H1 (cell line): ENCODE data around the gene INSM2. TPM values are rescaled to one million over a fixed set of nuclear protein-coding genes. Genes with fewer than 3 reads are reported as not detected.

ENCODE experiments used
- CTCF ChIA-PET: fragments of 300-600 bp; sonication (Branson Sonifier 250); formaldehyde crosslinking; loops from one replicate; lab custom pipeline; 2021; ENCODE audit not compliant: partially characterized antibody; lab: Charles Lee
- POLR2A ChIA-PET: fragments of 300-600 bp; sonication (Branson Sonifier 250); formaldehyde crosslinking; loops from one replicate; lab custom pipeline; 2021; ENCODE audit warnings: inconsistent platforms; ENCODE audit not compliant: partially characterized antibody; lab: Charles Lee
- DNase-seq, 2 experiments: peaks; one replicate each; pipeline versions ENCODE4 v3.0.0 to v3.0.0-alpha.2; 2010 to 2022; ENCODE audit warnings: low spot score in 2 of 2, low read depth in 1 of 2, mixed read lengths in 1 of 2
- FAIRE-seq: peaks from 2 replicates; lab custom pipeline; 2011; peaks lifted over from hg19 to GRCh38; lab: Jason Lieb, UNC
- H2AFZ ChIP-seq: 2 replicates; pipeline ENCODE4 v1.8.1; 2012; ENCODE audit warnings: low read length, inconsistent platforms
- H2AK5ac ChIP-seq: 2 replicates; pipeline ENCODE4 v1.6.1; 2013; ENCODE audit warnings: low read depth, low read length
- H2BK120ac ChIP-seq: replicated peaks from 2 replicates; pipeline ENCODE3; 2013; ENCODE audit warnings: low read depth, low read length, inconsistent platforms
- H2BK12ac ChIP-seq: 2 replicates; pipeline ENCODE4 v1.6.1; 2013; ENCODE audit warnings: low read depth, low read length
- H2BK15ac ChIP-seq: 2 replicates; pipeline ENCODE4 v1.6.1; 2013; ENCODE audit warnings: low read length
- H2BK20ac ChIP-seq: 2 replicates; pipeline ENCODE4 v1.6.1; 2013; ENCODE audit warnings: low read length
- H2BK5ac ChIP-seq: 2 replicates; pipeline ENCODE4 v1.6.1; 2013; ENCODE audit warnings: low read depth, low read length
- H3K14ac ChIP-seq: 2 replicates; pipeline ENCODE4 v1.6.1; 2013; ENCODE audit warnings: inconsistent platforms; ENCODE audit not compliant: insufficient read length
- H3K18ac ChIP-seq: 2 replicates; pipeline ENCODE4 v1.6.1; 2013; ENCODE audit warnings: low read length; ENCODE audit errors: extremely low read depth
- H3K23ac ChIP-seq: 2 replicates; pipeline ENCODE4 v1.6.1; 2013; ENCODE audit warnings: inconsistent platforms; ENCODE audit not compliant: insufficient read length
- H3K23me2 ChIP-seq: 2 replicates; pipeline ENCODE4 v1.6.1; 2013; ENCODE audit warnings: low read depth, low read length
- H3K27ac ChIP-seq: 2 replicates; pipeline ENCODE4 v1.6.1; 2011; ENCODE audit warnings: low read depth, low read length, inconsistent platforms
- H3K27me3 ChIP-seq, 4 experiments: replicated peaks in 1 of 4; 1 replicate in 1 of 4; 2 replicates in 3 of 4; pipeline versions ENCODE4 v1.6.1 to v1.8.1; 2011 to 2013; ENCODE audit warnings: low read length in 3 of 4, mild to moderate bottlenecking in 3 of 4, inconsistent platforms in 2 of 4, mixed read lengths in 2 of 4, moderate library complexity in 1 of 4; ENCODE audit not compliant: control insufficient read depth in 3 of 4, insufficient read depth in 3 of 4; ENCODE audit errors: extremely low read depth in 1 of 4
- H3K36me3 ChIP-seq, 4 experiments: 2 replicates each; pipeline versions ENCODE4 v1.6.1 to v1.8.1; 2011 to 2013; ENCODE audit warnings: mild to moderate bottlenecking in 4 of 4, low read length in 3 of 4, moderate library complexity in 2 of 4, control low read depth in 1 of 4, inconsistent platforms in 1 of 4; ENCODE audit not compliant: insufficient read depth in 4 of 4, control insufficient read depth in 2 of 4
- H3K4ac ChIP-seq: replicated peaks from 2 replicates; pipeline ENCODE3; 2013; ENCODE audit warnings: low read length, low read depth, mixed read lengths, inconsistent platforms; ENCODE audit not compliant: insufficient read length
- H3K4me1 ChIP-seq, 4 experiments: replicated peaks in 1 of 4; 1 replicate in 1 of 4; 2 replicates in 3 of 4; pipeline versions ENCODE4 v1.6.1 to v1.8.1; 2011 to 2013; ENCODE audit warnings: low read length in 3 of 4, inconsistent platforms in 2 of 4, mixed read lengths in 1 of 4; ENCODE audit not compliant: insufficient read depth in 4 of 4, control insufficient read depth in 3 of 4
- H3K4me2 ChIP-seq, 2 experiments: 2 replicates each; pipeline versions ENCODE4 v1.6.1 to v1.8.1; 2011 to 2013; ENCODE audit warnings: low read depth in 2 of 2, low read length in 2 of 2, control low read depth in 1 of 2, inconsistent platforms in 1 of 2, mild to moderate bottlenecking in 1 of 2; ENCODE audit not compliant: insufficient read depth in 1 of 2
- H3K4me3 ChIP-seq, 4 experiments: fragments of 200-600, 300-600 bp in 1 of 4; sonication (generic), shearing (Covaris generic), sonication (Bioruptor Twin) in 1 of 4; 2 replicates each; pipeline versions ENCODE4 v1.5.1 to v1.8.1; 2011 to 2016; ENCODE audit warnings: low read length in 4 of 4, low read depth in 3 of 4, control low read depth in 2 of 4, inconsistent platforms in 2 of 4, mild to moderate bottlenecking in 2 of 4, mixed read lengths in 1 of 4, moderate library complexity in 1 of 4; ENCODE audit not compliant: insufficient read depth in 2 of 4; ENCODE audit errors: extremely low read depth in 1 of 4
- H3K56ac ChIP-seq: replicated peaks from 2 replicates; pipeline ENCODE3; 2013; ENCODE audit warnings: low read depth, mild to moderate bottlenecking, mixed read lengths, low read length, inconsistent platforms; ENCODE audit not compliant: insufficient read length
- H3K79me1 ChIP-seq: 2 replicates; pipeline ENCODE4 v1.6.1; 2013; ENCODE audit warnings: low read depth, low read length, control low read depth
- H3K79me2 ChIP-seq, 2 experiments: 2 replicates each; pipeline versions ENCODE4 v1.6.1 to v1.8.1; 2012 to 2013; ENCODE audit warnings: low read length in 2 of 2, mild to moderate bottlenecking in 2 of 2, inconsistent platforms in 1 of 2; ENCODE audit not compliant: insufficient read depth in 2 of 2, control insufficient read depth in 1 of 2
- H3K9ac ChIP-seq, 4 experiments: replicated peaks in 1 of 4; 1 replicate in 1 of 4; 2 replicates in 3 of 4; pipeline versions ENCODE4 v1.6.1 to v1.8.1; 2011 to 2013; ENCODE audit warnings: low read depth in 3 of 4, low read length in 3 of 4, control low read depth in 2 of 4, mild to moderate bottlenecking in 2 of 4, moderate library complexity in 2 of 4, inconsistent platforms in 1 of 4; ENCODE audit errors: extremely low read depth in 1 of 4
- H3K9me3 ChIP-seq, 2 experiments: 2 replicates each; pipeline versions ENCODE4 v1.6.1 to v1.8.1; 2012 to 2013; ENCODE audit warnings: mild to moderate bottlenecking in 2 of 2, moderate library complexity in 2 of 2, control low read depth in 1 of 2, inconsistent platforms in 1 of 2, low read depth in 1 of 2, low read length in 1 of 2, mixed read lengths in 1 of 2; ENCODE audit not compliant: insufficient read depth in 2 of 2
- H4K20me1 ChIP-seq, 2 experiments: replicated peaks in 1 of 2; 2 replicates each; pipeline versions ENCODE3 to v1.8.1; 2011 to 2013; ENCODE audit warnings: inconsistent platforms in 2 of 2, low read length in 2 of 2, mild to moderate bottlenecking in 1 of 2; ENCODE audit not compliant: insufficient read depth in 2 of 2, control insufficient read depth in 1 of 2
- H4K5ac ChIP-seq: 2 replicates; pipeline ENCODE4 v1.6.1; 2013; ENCODE audit warnings: low read length, low read depth, mixed read lengths, inconsistent platforms; ENCODE audit not compliant: insufficient read length
- H4K8ac ChIP-seq: 2 replicates; pipeline ENCODE4 v1.8.0; 2013; ENCODE audit warnings: mild to moderate bottlenecking, moderate library complexity, low read length, inconsistent platforms; ENCODE audit not compliant: insufficient read depth; ENCODE audit errors: extremely low read depth
- H4K91ac ChIP-seq: replicated peaks from 2 replicates; pipeline ENCODE3; 2013; ENCODE audit warnings: low read length, mixed read lengths, inconsistent platforms; ENCODE audit not compliant: insufficient read length
- ATF2 ChIP-seq: IDR thresholded peaks from 2 replicates; pipeline ENCODE4 v1.6.1; 2012; ENCODE audit warnings: low read length, inconsistent platforms
- BACH1 ChIP-seq: IDR thresholded peaks from 2 replicates; pipeline ENCODE4 v1.6.1; 2012; ENCODE audit warnings: low read length, improper control_type of control experiment
- CBX5 ChIP-seq: fragments of 300-800, 300-1000 bp; sonication (generic); IDR thresholded peaks from 2 replicates; pipeline ENCODE4 v1.7.1; 2016; ENCODE audit warnings: antibody characterized with exemption, low read length, low read depth
- CHD2 ChIP-seq: IDR thresholded peaks from 2 replicates; pipeline ENCODE4 v1.6.1; 2012; ENCODE audit warnings: low read length, improper control_type of control experiment
- GABPA ChIP-seq: IDR thresholded peaks from 2 replicates; pipeline ENCODE4 v1.6.1; 2011; ENCODE audit warnings: mild to moderate bottlenecking, low read length, moderate library complexity, borderline replicate concordance; ENCODE audit not compliant: insufficient read depth
- RFX5 ChIP-seq: IDR thresholded peaks from 2 replicates; pipeline ENCODE4 v1.6.1; 2011; ENCODE audit warnings: low read depth, low read length, improper control_type of control experiment, borderline replicate concordance
- RNF2 ChIP-seq: fragments of 200-900, 300-1000 bp; sonication (generic); IDR thresholded peaks from 2 replicates; pipeline ENCODE4 v1.7.1; 2016; ENCODE audit warnings: borderline replicate concordance, low read depth, mild to moderate bottlenecking, antibody characterized with exemption, low read length; ENCODE audit not compliant: poor library complexity, severe bottlenecking; ENCODE audit errors: missing control alignments
- RXRA ChIP-seq: IDR thresholded peaks from 2 replicates; pipeline ENCODE4 v1.6.1; 2011; ENCODE audit warnings: low read depth, mild to moderate bottlenecking, low read length, moderate library complexity; ENCODE audit not compliant: insufficient read depth
- SP1 ChIP-seq: IDR thresholded peaks from 2 replicates; pipeline ENCODE4 v1.6.1; 2011; ENCODE audit warnings: low read depth, low read length
- TCF12 ChIP-seq: IDR thresholded peaks from 2 replicates; pipeline ENCODE4 v1.6.1; 2011; ENCODE audit warnings: low read depth, mild to moderate bottlenecking, low read length
- YY1 ChIP-seq: IDR thresholded peaks from 2 replicates; pipeline ENCODE4 v1.6.1; 2011; ENCODE audit warnings: low read depth, mild to moderate bottlenecking, low read length
- polyA plus RNA-seq, 7 experiments: library from polyadenylated mRNA; depleted of rRNA in 3 of 7; stranded (reverse) in 5 of 7; unstranded in 2 of 7; fragments of >200 nt in 5 of 7; fragments of 200-250 nt in 2 of 7; gene quantifications; 1 replicate in 5 of 7; 2 replicates in 1 of 7; 4 replicates in 1 of 7; pipeline versions ENCODE4 v1.2.1 to v1.2.3, GENCODE V29; 2011 to 2013; ENCODE audit warnings: missing spikeins in 2 of 7, mixed read lengths in 2 of 7
- total RNA-seq: library from RNA; stranded (reverse); fragmentation: NEBNext Ultra II Directional; extraction: Animal tissue kit (Norgen Biotek cat#: 25700); gene quantifications from 2 replicates; pipeline ENCODE4 v1.2.1, GENCODE V29; 2021

The INSM2 gene
- total and polyA plus RNA-seq, 2 of the 8 experiments (the other 6 are each of a cell fraction or from before 2014, with no cell fraction given) = not detected

GRCh38 chr14:35578639-35579038, 44.7 kb downstream of the INSM2 start:
- DNase-seq (no peak), FAIRE-seq (no peak)
- H3K79me1 ChIP-seq = no peaks in the 10 kb centered on the region
- H2BK5ac ChIP-seq = no peak overlapping the region
- H4K5ac ChIP-seq = no peak overlapping the region
- H3K56ac ChIP-seq = no peak overlapping the region
- H3K14ac ChIP-seq = no peak overlapping the region
- H2BK12ac ChIP-seq = no peak overlapping the region
- H3K23ac ChIP-seq = no peak overlapping the region
- no peaks in the 10 kb centered on the region for H4K20me1 ChIP-seq
- H2BK120ac ChIP-seq = no peak overlapping the region
- H3K9ac ChIP-seq = no peak overlapping the region
- H3K36me3 ChIP-seq = no peaks in the 10 kb centered on the region
- no peaks in the 10 kb centered on the region for H3K23me2 ChIP-seq
- no peaks in the 10 kb centered on the region for H3K4me1 ChIP-seq
- ChIA-PET CTCF (interaction anchor here (0.5 kb wide), 1 partner anchor 690 kb away, joined by 4 read pairs; no protein-coding TSS in a partner anchor), POLR2A (no interaction called here)
- H4K91ac ChIP-seq = no peak overlapping the region
- no peak overlapping the region for H2AFZ ChIP-seq
- no peak overlapping the region for H3K4ac ChIP-seq
- H2AK5ac ChIP-seq = no peak overlapping the region
- no peaks in the 10 kb centered on the region for H3K79me2 ChIP-seq
- H3K18ac ChIP-seq = no peak overlapping the region
- no peak overlapping the region for H3K4me2 ChIP-seq
- H3K4me3 ChIP-seq = no peak overlapping the region
- no peaks in the 10 kb centered on the region for H3K27me3 ChIP-seq
- no peaks in the 10 kb centered on the region for H3K9me3 ChIP-seq
- no peak overlapping the region for H2BK15ac ChIP-seq
- H3K27ac ChIP-seq = no peak overlapping the region
- H2BK20ac ChIP-seq = no peak overlapping the region
- no peak overlapping the region for H4K8ac ChIP-seq
- no peak for TF ChIP-seq RNF2
- no peak for TF ChIP-seq RFX5
- TF ChIP-seq GABPA = no peak
- no peak for TF ChIP-seq RXRA
- no peak for TF ChIP-seq SP1
- TF ChIP-seq CBX5 = no peak
- TF ChIP-seq BACH1 = no peak
- TF ChIP-seq CHD2 = no peak
- no peak for TF ChIP-seq TCF12
- no peak for TF ChIP-seq YY1
- no peak for TF ChIP-seq ATF2
